OCI-LY7 (cell line): ENCODE results near the gene USP15. TPM values are rescaled to one million over a fixed set of nuclear protein-coding genes. Genes with fewer than 3 reads are reported as not detected.

Source experiments
- BruUV-seq: library from RNA; stranded (reverse); fragments of 400-500 nt; replicated peaks from 2 replicates; lab custom pipeline; 2021; lab: Mats Ljungman, UMichigan
- CTCF ChIA-PET: fragments of 300-600 bp; sonication (Branson Sonifier 250); formaldehyde crosslinking; loops from one replicate; lab custom pipeline; 2022; ENCODE audit warnings: antibody characterized with exemption; ENCODE audit not compliant: unreplicated experiment; lab: Charles Lee
- POLR2A ChIA-PET: fragments of 300-600 bp; sonication (Branson Sonifier 250); formaldehyde crosslinking; loops from one replicate; lab custom pipeline; 2022; ENCODE audit warnings: antibody characterized with exemption; lab: Charles Lee
- DNase-seq: peaks from one replicate; pipeline ENCODE4 v3.0.0-alpha.2; 2015; ENCODE audit warnings: low spot score
- H2AFZ ChIP-seq: fragments of 200-600 bp; sonication (generic), shearing (Covaris generic); 2 replicates; pipeline ENCODE4 v1.6.1; 2014; ENCODE audit warnings: mild to moderate bottlenecking, antibody characterized with exemption, low read length, moderate library complexity
- H3K27ac ChIP-seq: fragments of 200-600 bp; sonication (generic); 2 replicates; pipeline ENCODE4 v1.5.1; 2014; ENCODE audit warnings: mixed run types, low read depth, mild to moderate bottlenecking, moderate library complexity, low read length, inconsistent platforms; ENCODE audit not compliant: poor library complexity, severe bottlenecking
- H3K36me3 ChIP-seq: fragments of 200-600 bp; sonication (generic); 2 replicates; pipeline ENCODE4 v1.6.1; 2014; ENCODE audit warnings: mild to moderate bottlenecking, antibody characterized with exemption, low read length, moderate library complexity, mixed read lengths; ENCODE audit not compliant: insufficient read depth
- H3K4me1 ChIP-seq: fragments of 200-600 bp; sonication (generic); 2 replicates; pipeline ENCODE4 v1.5.1; 2014; ENCODE audit warnings: mild to moderate bottlenecking, low read length; ENCODE audit not compliant: insufficient read depth, poor library complexity, severe bottlenecking
- H3K4me2 ChIP-seq: fragments of 200-600 bp; sonication (generic); 2 replicates; pipeline ENCODE4 v1.6.1; 2014; ENCODE audit warnings: mild to moderate bottlenecking, low read length
- H3K4me3 ChIP-seq: fragments of 200-600 bp; sonication (generic); 2 replicates; pipeline ENCODE4 v1.5.1; 2014; ENCODE audit warnings: mild to moderate bottlenecking, low read depth, low read length; ENCODE audit not compliant: poor library complexity, severe bottlenecking
- H3K79me2 ChIP-seq: fragments of 200-600 bp; sonication (generic); 2 replicates; pipeline ENCODE4 v1.6.1; 2016; ENCODE audit warnings: low read depth, mild to moderate bottlenecking, low read length, moderate library complexity, mixed read lengths; ENCODE audit not compliant: insufficient read depth
- H3K9me2 ChIP-seq: fragments of 200-600 bp; sonication (generic); 2 replicates; pipeline ENCODE4 v1.6.1; 2016; ENCODE audit warnings: mild to moderate bottlenecking, low read length, mixed read lengths; ENCODE audit not compliant: insufficient read depth
- H3K9me3 ChIP-seq: fragments of 200-600 bp; sonication (generic); 2 replicates; pipeline ENCODE4 v1.6.1; 2014; ENCODE audit warnings: mild to moderate bottlenecking, mixed run types, low read length, mixed read lengths
- H4K20me1 ChIP-seq: fragments of 200-600 bp; sonication (generic); 2 replicates; pipeline ENCODE4 v1.6.1; 2014; ENCODE audit warnings: mild to moderate bottlenecking, antibody characterized with exemption, low read length, moderate library complexity, mixed read lengths; ENCODE audit not compliant: insufficient read depth
- CTCF ChIP-seq: fragments of 200-600 bp; sonication (generic); conservative IDR thresholded peaks from 2 replicates; pipeline ENCODE4 v1.5.1; 2014; ENCODE audit warnings: mild to moderate bottlenecking, antibody characterized with exemption, low read length, moderate library complexity, mixed read lengths
- EZH2phosphoT487 ChIP-seq: fragments of 200-600 bp; sonication (generic); IDR thresholded peaks from 2 replicates; pipeline ENCODE4 v1.6.1; 2018; ENCODE audit warnings: low read depth, borderline replicate concordance, mild to moderate bottlenecking, mixed run types, antibody characterized with exemption, low read length, moderate library complexity, mixed read lengths
- intact Hi-C: fragments of 100-400 bp; cut with micrococcal nuclease; formaldehyde crosslinking; loops from one replicate; pipeline ENCODE4 v1.10.0; 2022; ENCODE audit not compliant: unreplicated experiment
- total RNA-seq, 2 experiments: library from RNA; depleted of rRNA in 1 of 2; stranded (reverse); fragments of >200 nt in 1 of 2; shearing (Covaris generic) in 1 of 2; gene quantifications; 2 replicates each; pipeline ENCODE4 v1.2.3, GENCODE V29; 2014 to 2022

USP15 gene
- total RNA-seq, 2 experiments from 2014 or later = 43.3 to 62.8 TPM

GRCh38 chr12:62304560-62304959, 44.4 kb downstream of the USP15 start:
- H4K20me1 ChIP-seq = no peaks in the 10 kb centered on the region
- CTCF ChIA-PET = no interaction called here
- no peaks in the 10 kb centered on the region for H3K9me2 ChIP-seq
- H2AFZ ChIP-seq = no peak overlapping the region
- no peak overlapping the region for H3K4me3 ChIP-seq
- peaks cover 12% of the 10 kb centered on the region; the same call in 1 of the 2 replicates for H3K9me3 ChIP-seq
- intact Hi-C loops = no loop called here
- no peak for DNase-seq
- H3K4me2 ChIP-seq = no peak overlapping the region
- no peaks in the 10 kb centered on the region for H3K4me1 ChIP-seq
- POLR2A ChIA-PET = interaction anchor here (1.6 kb wide), 1 partner anchor 9 kb away, joined by 3 read pairs; no protein-coding TSS in a partner anchor
- peaks cover 17% of the 10 kb centered on the region; the same call in 1 of the 2 replicates for H3K79me2 ChIP-seq
- TF ChIP-seq EZH2phosphoT487 (no peak), CTCF (no peak)
- peaks cover 68% of the 10 kb centered on the region for H3K36me3 ChIP-seq
- H3K27ac ChIP-seq = no peak overlapping the region
- no TSS peak for BruUV-seq

- H3K27ac ChIP-seq = no peak overlapping the region
- no TSS peak for BruUV-seq
- H3K4me1 ChIP-seq = no peaks in the 10 kb centered on the region
- H3K9me3 ChIP-seq = peaks cover 12% of the 10 kb centered on the region; the same call in 1 of the 2 replicates
- H3K4me3 ChIP-seq = no peak overlapping the region
- ChIA-PET CTCF (no interaction called here), POLR2A (interaction anchor here (0.6 to 1.7 kb wide), 4 partner anchors 8 to 632 kb away, joined by 3 to 5 read pairs (median 4); no protein-coding TSS in a partner anchor)
- peaks cover 67% of the 10 kb centered on the region for H3K36me3 ChIP-seq
- DNase-seq = no peak
- TF ChIP-seq CTCF (no peak), EZH2phosphoT487 (no peak)
- intact Hi-C loops = no loop called here
- no peaks in the 10 kb centered on the region for H3K9me2 ChIP-seq
- H3K4me2 ChIP-seq = no peak overlapping the region
- H2AFZ ChIP-seq = no peak overlapping the region
- H4K20me1 ChIP-seq = no peaks in the 10 kb centered on the region
- H3K79me2 ChIP-seq = peaks cover 17% of the 10 kb centered on the region; the same call in 1 of the 2 replicates
Observed at GRCh38 chr12:62305778-62306177, 45.6 kb downstream of the USP15 start.
